HCEC 1CT (cell line): Measurements from ENCODE around the gene OR51B2.

ENCODE experiments used
- DNase-seq: peaks from one replicate; pipeline ENCODE4 v3.0.0-alpha.2; 2017

The OR51B2 gene

GRCh38 chr11:5281596-5281995, 42.5 kb downstream of the OR51B2 start:
- DNase-seq, result no peak

DNA sequence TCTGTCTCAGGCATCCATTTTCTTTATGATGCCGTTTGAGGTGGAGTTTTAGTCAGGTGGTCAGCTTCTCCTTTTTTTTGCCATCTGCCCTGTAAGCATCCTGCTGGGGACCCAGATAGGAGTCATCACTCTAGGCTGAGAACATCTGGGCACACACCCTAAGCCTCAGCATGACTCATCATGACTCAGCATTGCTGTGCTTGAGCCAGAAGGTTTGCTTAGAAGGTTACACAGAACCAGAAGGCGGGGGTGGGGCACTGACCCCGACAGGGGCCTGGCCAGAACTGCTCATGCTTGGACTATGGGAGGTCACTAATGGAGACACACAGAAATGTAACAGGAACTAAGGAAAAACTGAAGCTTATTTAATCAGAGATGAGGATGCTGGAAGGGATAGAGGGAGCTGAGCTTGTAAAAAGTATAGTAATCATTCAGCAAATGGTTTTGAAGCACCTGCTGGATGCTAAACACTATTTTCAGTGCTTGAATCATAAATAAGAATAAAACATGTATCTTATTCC, 43.5 kb downstream of the OR51B2 start:
- peak; percentile 99 for DNase-seq

DNA sequence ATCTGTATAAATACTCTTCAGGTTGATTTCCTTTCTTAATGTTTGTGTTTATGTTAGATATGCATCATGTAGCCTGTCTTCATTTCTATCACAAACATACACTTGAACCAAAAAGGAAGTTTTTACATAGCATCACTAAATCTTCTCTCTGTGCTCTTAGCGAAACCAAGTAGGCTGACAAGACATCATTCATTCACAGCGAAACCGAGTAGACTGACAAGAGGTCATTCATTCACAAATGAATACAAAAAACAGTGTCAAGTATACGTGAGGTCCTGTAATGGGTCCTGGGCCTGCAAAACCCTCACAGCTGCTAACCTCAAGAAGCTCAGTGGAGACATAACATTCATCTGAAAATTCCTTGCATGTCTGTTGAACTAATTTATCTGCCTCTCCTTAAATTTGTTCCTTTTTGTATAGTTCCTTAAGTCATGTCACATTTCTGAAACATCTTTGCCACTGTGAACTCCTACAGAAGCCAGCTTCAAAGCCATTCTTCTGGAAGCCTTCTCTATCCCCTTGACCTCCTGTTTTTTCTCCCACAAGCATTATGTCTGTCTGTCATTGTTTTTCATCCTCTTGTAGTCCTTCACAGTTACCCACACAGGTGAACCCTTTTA, 44.5 kb downstream of the OR51B2 start:
- DNase-seq, result no peak

- no peak for DNase-seq
These were observed 46.2 kb downstream of the OR51B2 start for GRCh38 chr11:5277807-5278382.

- DNase-seq, result no peak
These were observed 47.4 kb downstream of the OR51B2 start for GRCh38 chr11:5276697-5277096.

DNA sequence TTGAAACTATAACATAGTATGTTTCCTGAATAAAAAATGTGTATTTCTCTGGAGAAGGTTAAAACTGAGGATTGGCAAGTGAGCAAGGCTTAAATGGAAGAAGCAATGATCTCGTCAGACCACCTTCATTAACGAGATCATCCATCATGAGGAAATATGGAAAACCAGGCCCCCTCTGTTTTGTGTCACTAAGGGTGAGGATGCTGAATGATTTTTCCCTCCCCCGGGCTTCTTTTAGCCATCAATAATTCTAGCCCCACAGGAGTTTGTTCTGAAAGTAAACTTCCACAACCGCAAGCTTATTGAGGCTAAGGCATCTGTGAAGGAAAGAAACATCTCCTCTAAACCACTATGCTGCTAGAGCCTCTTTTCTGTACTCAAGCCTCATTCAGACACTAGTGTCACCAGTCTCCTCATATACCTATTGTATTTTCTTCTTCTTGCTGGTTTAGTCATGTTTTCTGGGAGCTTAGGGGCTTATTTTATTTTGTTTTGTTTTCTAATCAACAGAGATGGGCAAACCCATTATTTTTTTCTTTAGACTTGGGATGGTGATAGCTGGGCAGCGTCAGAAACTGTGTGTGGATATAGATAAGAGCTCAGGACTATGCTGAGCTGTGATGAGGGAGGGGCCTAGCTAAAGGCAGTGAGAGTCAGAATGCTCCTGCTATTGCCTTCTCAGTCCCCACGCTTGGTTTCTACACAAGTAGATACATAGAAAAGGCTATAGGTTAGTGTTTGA, 48.6 kb downstream of the OR51B2 start:
- DNase-seq, result no peak

DNA sequence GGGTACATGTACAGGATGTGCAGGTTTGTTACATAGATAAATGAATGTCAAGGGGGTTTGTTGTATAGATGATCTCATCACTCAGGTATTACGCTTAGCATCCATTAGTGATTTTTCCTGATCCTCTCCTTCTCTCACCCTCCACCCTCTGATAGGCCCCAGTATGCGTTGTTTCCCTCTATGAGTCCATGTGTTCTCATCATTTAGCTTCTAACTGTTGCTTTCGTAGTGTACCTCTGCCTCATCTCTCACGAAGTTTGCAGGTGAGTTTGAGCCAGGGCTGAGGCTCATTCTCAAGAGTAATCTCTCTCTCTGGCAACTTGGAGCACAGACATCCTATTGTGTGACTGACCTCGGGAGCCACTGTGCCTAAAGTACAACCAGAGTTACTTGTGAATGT, 49.7 kb downstream of the OR51B2 start:
- DNase-seq, result no peak
